ENCODE results near the gene VPS13D.
"Not testable (repeated sequence)": the region's sequence is repeated elsewhere in the genome, so short reads cannot be mapped to it uniquely, and the experiment has no call there.

The VPS13D gene

GRCh38 chr1:12219800-12220199, 10.0 kb upstream of the VPS13D start:
- no peak for TF ChIP-seq CTCF (IDR thresholded peaks at IDR 0.05; ENCODE audit: borderline replicate concordance, extremely low read depth, low read length, poor library complexity, severe bottlenecking)
- no peak for TF ChIP-seq EZH2 (IDR thresholded peaks at IDR 0.05; ENCODE audit: borderline replicate concordance, low read depth, low read length, severe bottlenecking)
- H3K9ac ChIP-seq (ENCODE audit: low read depth, low read length), result no peak overlapping the region
- no peaks in the 10 kb centered on the region for H3K4me1 ChIP-seq (ENCODE audit: insufficient read depth, low read length)
- DNase-seq (no peak), ATAC-seq (ENCODE audit: insufficient read depth, low read depth) (no peak)
- H3K27me3 ChIP-seq (ENCODE audit: insufficient read depth, low read length, poor library complexity), result no peaks in the 10 kb centered on the region
- H3K79me2 ChIP-seq (ENCODE audit: insufficient read depth, low read length), result no peaks in the 10 kb centered on the region
- H3K36me3 ChIP-seq (ENCODE audit: insufficient read depth, low read length), result no peaks in the 10 kb centered on the region
- no peak overlapping the region for H3K4me2 ChIP-seq (ENCODE audit: insufficient read depth, low read length)
- H4K20me1 ChIP-seq (ENCODE audit: insufficient read depth, low read length), result no peaks in the 10 kb centered on the region
- H2AFZ ChIP-seq (ENCODE audit: low read depth, low read length), result no peak overlapping the region
- no peak overlapping the region for H3K27ac ChIP-seq (ENCODE audit: low read length)
- H3K9me3 ChIP-seq (ENCODE audit: insufficient read depth, low read length, severe bottlenecking), result peaks cover 10% of the 10 kb centered on the region
- no peak overlapping the region for H3K4me3 ChIP-seq (ENCODE audit: low read depth in 1 of 2, low read length in 2 of 2)

GRCh38 chr1:12220890-12221289, 8.9 kb upstream of the VPS13D start:
- no peak for ATAC-seq (ENCODE audit: insufficient read depth, low read depth)

GRCh38 chr1:12222700-12223099, 7.1 kb upstream of the VPS13D start:
- not testable (repeated sequence) for H3K4me3 ChIP-seq (ENCODE audit: low read depth in 1 of 2, low read length in 2 of 2); DNase-seq; H2AFZ ChIP-seq (ENCODE audit: low read depth, low read length); H3K4me1 ChIP-seq (ENCODE audit: insufficient read depth, low read length); H3K9me3 ChIP-seq (ENCODE audit: insufficient read depth, low read length, severe bottlenecking); H4K20me1 ChIP-seq (ENCODE audit: insufficient read depth, low read length); H3K79me2 ChIP-seq (ENCODE audit: insufficient read depth, low read length); H3K27ac ChIP-seq (ENCODE audit: low read length); ATAC-seq (ENCODE audit: insufficient read depth, low read depth); H3K9ac ChIP-seq (ENCODE audit: low read depth, low read length); H3K36me3 ChIP-seq (ENCODE audit: insufficient read depth, low read length); H3K27me3 ChIP-seq (ENCODE audit: insufficient read depth, low read length, poor library complexity); H3K4me2 ChIP-seq (ENCODE audit: insufficient read depth, low read length)

More at GRCh38 chr1:12220890-12221289, 8.9 kb upstream of the VPS13D start:
- no peaks in the 10 kb centered on the region for H3K79me2 ChIP-seq (ENCODE audit: insufficient read depth, low read length)
- H3K36me3 ChIP-seq (ENCODE audit: insufficient read depth, low read length), result no peaks in the 10 kb centered on the region
- H3K4me2 ChIP-seq (ENCODE audit: insufficient read depth, low read length), result no peak overlapping the region
- H3K9ac ChIP-seq (ENCODE audit: low read depth, low read length), result no peak overlapping the region
- no peak overlapping the region for H2AFZ ChIP-seq (ENCODE audit: low read depth, low read length)
- no peaks in the 10 kb centered on the region for H3K4me1 ChIP-seq (ENCODE audit: insufficient read depth, low read length)
- H3K4me3 ChIP-seq (ENCODE audit: low read depth in 1 of 2, low read length in 2 of 2), result no peak overlapping the region
- H4K20me1 ChIP-seq (ENCODE audit: insufficient read depth, low read length), result no peaks in the 10 kb centered on the region
- no peaks in the 10 kb centered on the region for H3K27me3 ChIP-seq (ENCODE audit: insufficient read depth, low read length, poor library complexity)
- peaks cover 10% of the 10 kb centered on the region for H3K9me3 ChIP-seq (ENCODE audit: insufficient read depth, low read length, severe bottlenecking)
- no peak overlapping the region for H3K27ac ChIP-seq (ENCODE audit: low read length)
- TF ChIP-seq EZH2 (IDR thresholded peaks at IDR 0.05; ENCODE audit: borderline replicate concordance, low read depth, low read length, severe bottlenecking) (no peak), CTCF (IDR thresholded peaks at IDR 0.05; ENCODE audit: borderline replicate concordance, extremely low read depth, low read length, poor library complexity, severe bottlenecking) (no peak)
- DNase-seq, result no peak

DNA sequence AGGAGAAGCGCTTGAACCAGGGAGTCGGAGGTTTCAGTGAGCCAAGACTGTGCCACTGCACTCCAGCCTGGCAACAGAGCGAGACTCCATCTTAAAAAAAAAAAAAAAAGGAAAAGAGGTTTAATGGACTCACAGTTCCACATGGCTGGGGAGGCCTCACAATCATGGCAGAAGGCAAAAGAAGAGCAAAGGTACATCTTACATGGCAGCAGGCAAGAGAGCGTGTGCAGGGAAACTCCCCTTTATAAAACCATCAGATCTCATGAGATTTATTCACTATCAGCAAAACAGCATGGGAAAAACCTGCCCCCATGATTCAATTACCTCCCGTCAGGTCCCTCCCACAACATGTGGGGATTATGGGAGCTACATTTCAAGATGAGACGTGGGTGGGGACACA, 5.7 kb upstream of the VPS13D start:
- not testable (repeated sequence) for H3K27ac ChIP-seq (ENCODE audit: low read length); H3K27me3 ChIP-seq (ENCODE audit: insufficient read depth, low read length, poor library complexity); H3K36me3 ChIP-seq (ENCODE audit: insufficient read depth, low read length); ATAC-seq (ENCODE audit: insufficient read depth, low read depth); DNase-seq; H3K9ac ChIP-seq (ENCODE audit: low read depth, low read length); H3K4me1 ChIP-seq (ENCODE audit: insufficient read depth, low read length); H2AFZ ChIP-seq (ENCODE audit: low read depth, low read length); H4K20me1 ChIP-seq (ENCODE audit: insufficient read depth, low read length); H3K4me3 ChIP-seq (ENCODE audit: low read depth in 1 of 2, low read length in 2 of 2); H3K4me2 ChIP-seq (ENCODE audit: insufficient read depth, low read length); H3K9me3 ChIP-seq (ENCODE audit: insufficient read depth, low read length, severe bottlenecking); H3K79me2 ChIP-seq (ENCODE audit: insufficient read depth, low read length)
